ENCODE measurements around the gene UBAC1. TPM values are rescaled to one million over a fixed set of nuclear protein-coding genes. Genes with fewer than 3 reads are reported as not detected.

Gene UBAC1
- total RNA-seq, 5 donors from 2014 or later (not counting 1 experiment from before 2014, with no cell fraction given): 25.9 to 37.3 (median 33.6) TPM

GRCh38 chr9:135884328-135885035, 76.7 kb downstream of the UBAC1 start:
- H3K27me3 Mint-ChIP-seq: no peaks in the 10 kb centered on the region
- no peak overlapping the region for H3K27ac ChIP-seq (ENCODE audit: low read length)
- ChIA-PET CTCF (no interaction called here), POLR2A (no interaction called here)
- H3K27me3 ChIP-seq (replicated peaks in 1 of 2; ENCODE audit: control insufficient read depth in 2 of 2, extremely low read depth in 1 of 2, insufficient read depth in 2 of 2, low read length in 1 of 2): no peaks in the 10 kb centered on the region
- H3K9me3 Mint-ChIP-seq: no peaks in the 10 kb centered on the region
- no peaks in the 10 kb centered on the region for H3K9me3 ChIP-seq
- no peak overlapping the region for H3K4me3 Mint-ChIP-seq
- 88% methylated on average over 12 of the region's 16 CpGs for WGBS (ENCODE audit: insufficient coverage)
- H3K36me3 Mint-ChIP-seq: no peaks in the 10 kb centered on the region
- no peak overlapping the region for H3K4me3 ChIP-seq (ENCODE audit: control insufficient read depth in 1 of 2, extremely low read depth in 1 of 2, low read length in 1 of 2)
- no peak for DNase-seq
- no peak for ATAC-seq (replicated peaks in 1 of 4)
- H3K4me1 ChIP-seq (ENCODE audit: control insufficient read depth in 1 of 2, extremely low read depth in 1 of 2, insufficient read depth in 2 of 2, low read length in 2 of 2): peaks cover 10 to 56% of the 10 kb centered on the region in 2 experiments
- no peak overlapping the region for H3K27ac Mint-ChIP-seq
- peaks cover 8 to 15% of the 10 kb centered on the region in 2 donors for H3K36me3 ChIP-seq (ENCODE audit: control insufficient read depth in 2 of 2, extremely low read depth in 1 of 2, insufficient read depth in 1 of 2, low read length in 1 of 2)
- H3K4me1 Mint-ChIP-seq: peaks cover 62 to 66% (median 64%) of the 10 kb centered on the region in 3 donors

GRCh38 chr9:135883410-135884089, 77.6 kb downstream of the UBAC1 start:
- ChIA-PET POLR2A (no interaction called here), CTCF (no interaction called here)
- Histone ChIP-seq H3K4me1 (ENCODE audit: control insufficient read depth in 1 of 2, extremely low read depth in 1 of 2, insufficient read depth in 2 of 2, low read length in 2 of 2) (peaks cover 10 to 46% of the 10 kb centered on the region in 2 experiments), H3K36me3 (ENCODE audit: control insufficient read depth in 2 of 2, extremely low read depth in 1 of 2, insufficient read depth in 1 of 2, low read length in 1 of 2) (peaks cover 8 to 15% of the 10 kb centered on the region in 2 donors), H3K9me3 (no peaks in the 10 kb centered on the region), H3K4me3 (ENCODE audit: control insufficient read depth in 1 of 2, extremely low read depth in 1 of 2, low read length in 1 of 2) (no peak overlapping the region), H3K27me3 (replicated peaks in 1 of 2; ENCODE audit: control insufficient read depth in 2 of 2, extremely low read depth in 1 of 2, insufficient read depth in 2 of 2, low read length in 1 of 2) (no peaks in the 10 kb centered on the region), H3K27ac (ENCODE audit: low read length) (no peak overlapping the region)
- DNase-seq (peak in 1 of 35 experiments; percentile 30), ATAC-seq (replicated peaks in 1 of 4) (no peak)
- 92% methylated on average over 13 of the region's 15 CpGs for WGBS (ENCODE audit: insufficient coverage)
- no peaks in the 10 kb centered on the region for H3K27me3 Mint-ChIP-seq
- H3K27ac Mint-ChIP-seq: peak overlapping the region in 1 of 2 donors; percentile 15
- H3K9me3 Mint-ChIP-seq: no peaks in the 10 kb centered on the region
- peaks cover 61 to 62% (median 62%) of the 10 kb centered on the region in 3 donors for H3K4me1 Mint-ChIP-seq
- no peak overlapping the region for H3K4me3 Mint-ChIP-seq
- H3K36me3 Mint-ChIP-seq: peaks cover 6% of the 10 kb centered on the region

Other genes with a start within 250 kb of the UBAC1 start
- gene CAMSAP1, start 53.8 kb downstream of the UBAC1 start, total RNA-seq: 10 to 100 TPM; 25.6 to 38.7 (median 35.6) TPM
- gene NACC2, start 133.9 kb upstream of the UBAC1 start, total RNA-seq: 10 to 100 TPM in 3 of 5 donors, 1 to 10 TPM in 2; 4.2 to 11.7 (median 11.3) TPM
- 10 to 100 TPM; 21.0 to 77.9 (median 63.0) TPM for gene TMEM250, start 157.5 kb upstream of the UBAC1 start, total RNA-seq
- gene LHX3, start 243.8 kb upstream of the UBAC1 start, total RNA-seq: under 1 TPM in 2 of 5 donors, not detected in 3; 0.13 to 0.42 TPM

All from T-cell (primary cell).